ENCODE results near the gene RNF112. TPM values are rescaled to one million over a fixed set of nuclear protein-coding genes. Genes with fewer than 3 reads are reported as not detected.

The RNF112 gene
- total RNA-seq, 1 experiment from 2014 or later = 4.9 TPM

- no peak overlapping the region for H3K27ac Mint-ChIP-seq
- H3K36me3 Mint-ChIP-seq = no peaks in the 10 kb centered on the region
- ATAC-seq (no peak), DNase-seq (ENCODE audit: low spot score) (no peak)
- peaks cover 7% of the 10 kb centered on the region for H3K4me1 Mint-ChIP-seq
- POLR2A ChIA-PET = no interaction called here
- H3K27me3 Mint-ChIP-seq (ENCODE audit: low read depth) = no peaks in the 10 kb centered on the region
- no peak overlapping the region for H3K4me3 Mint-ChIP-seq
- no peaks in the 10 kb centered on the region for H3K9me3 Mint-ChIP-seq
- CTCF ChIA-PET = interaction anchor here (1.6 kb wide), 1 partner anchor 10 kb away, joined by 5 read pairs; the partner anchor contains the start of gene B9D1
- no peak for TF ChIP-seq AFF4 (CRISPR knock-in tag; IDR thresholded peaks at IDR 0.05; ENCODE audit: borderline replicate concordance)
- peak; percentile 63 for TF ChIP-seq NFYB (CRISPR knock-in tag; conservative IDR thresholded peaks at IDR 0.05; ENCODE audit: low read depth)
- TF ChIP-seq USF2 (CRISPR knock-in tag; IDR thresholded peaks at IDR 0.05) = peak; percentile 52
- TF ChIP-seq ZBTB21 (CRISPR knock-in tag; IDR thresholded peaks at IDR 0.05; ENCODE audit: borderline replicate concordance) = no peak
- TF ChIP-seq ZNF317 (CRISPR knock-in tag; IDR thresholded peaks at IDR 0.05; ENCODE audit: borderline replicate concordance, low read depth) = no peak
- TF ChIP-seq ETV6 (CRISPR knock-in tag; IDR thresholded peaks at IDR 0.05) = no peak
- TF ChIP-seq FOXP4 (CRISPR knock-in tag; IDR thresholded peaks at IDR 0.05) = no peak
- TF ChIP-seq MYBL2 (CRISPR knock-in tag; IDR thresholded peaks at IDR 0.05) = no peak
- TF ChIP-seq FOXK1 (CRISPR knock-in tag; IDR thresholded peaks at IDR 0.05) = no peak
- TF ChIP-seq GRHL2 (CRISPR knock-in tag; IDR thresholded peaks at IDR 0.05; ENCODE audit: insufficient replicate concordance, severe bottlenecking) = no peak
- TF ChIP-seq OVOL2 (CRISPR knock-in tag; IDR thresholded peaks at IDR 0.05; ENCODE audit: borderline replicate concordance) = no peak
- TF ChIP-seq ZSCAN18 (CRISPR knock-in tag; IDR thresholded peaks at IDR 0.05) = no peak
- TF ChIP-seq NR2C2 (CRISPR knock-in tag; IDR thresholded peaks at IDR 0.05) = no peak
- no peak for TF ChIP-seq E2F1 (CRISPR knock-in tag; IDR thresholded peaks at IDR 0.05)
- TF ChIP-seq SMAD3 (CRISPR knock-in tag; IDR thresholded peaks at IDR 0.05; ENCODE audit: borderline replicate concordance) = no peak
These were observed 38.0 kb upstream of the RNF112 start for GRCh38 chr17:19372866-19373504.

GRCh38 chr17:19374136-19374535, 36.9 kb upstream of the RNF112 start:
- no peak for TF ChIP-seq ZNF121 (CRISPR knock-in tag; IDR thresholded peaks at IDR 0.05)
- no peaks in the 10 kb centered on the region for H3K27me3 Mint-ChIP-seq (ENCODE audit: low read depth)
- no peak overlapping the region for H3K4me3 Mint-ChIP-seq
- H3K9me3 Mint-ChIP-seq = no peaks in the 10 kb centered on the region
- DNase-seq (ENCODE audit: low spot score) = no peak
- no peak for ATAC-seq
- H3K27ac Mint-ChIP-seq = no peak overlapping the region
- peaks cover 10% of the 10 kb centered on the region for H3K4me1 Mint-ChIP-seq
- POLR2A ChIA-PET = no interaction called here
- CTCF ChIA-PET = interaction anchor here (0.9 kb wide), 1 partner anchor 73 kb away, joined by 3 read pairs; no protein-coding TSS in a partner anchor
- H3K36me3 Mint-ChIP-seq = peaks cover 2% of the 10 kb centered on the region
